NCI-H446 treated with DMSO at 0.1 percent for 48 hours (cell line): ENCODE data around the gene SDHB.

Experiments
- DNase-seq: peaks from one replicate; lab custom pipeline; 2025; lab: John Stamatoyannopoulos, UW

SDHB gene

DNA sequence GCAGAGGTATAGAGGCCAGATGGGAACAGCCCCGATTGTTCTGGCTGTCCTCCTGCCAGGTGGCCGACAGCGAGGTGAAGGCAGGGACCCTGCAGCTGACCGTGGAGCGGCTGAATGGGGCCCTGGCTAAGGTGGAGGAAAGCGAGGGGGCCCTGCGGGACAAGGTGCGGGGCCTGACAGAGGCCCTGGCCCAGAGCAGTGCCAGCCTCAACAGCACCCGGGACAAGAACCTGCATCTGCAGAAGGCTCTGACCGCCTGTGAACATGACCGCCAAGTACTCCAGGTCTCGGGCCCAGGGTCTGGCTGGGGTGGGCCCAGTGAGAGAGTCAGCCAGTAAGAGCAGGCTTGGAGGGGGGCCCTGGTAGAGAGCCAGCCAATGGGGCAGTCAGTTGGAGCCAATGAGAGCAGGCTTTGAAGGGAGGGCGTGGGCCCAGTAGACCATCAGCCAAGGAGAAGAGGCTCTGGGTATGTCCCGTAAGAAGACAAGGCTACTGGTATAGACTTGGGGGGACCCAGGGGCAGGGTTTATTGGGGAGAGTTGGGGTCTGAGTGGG lies 84.7 kb downstream of the SDHB start:
- DNase-seq: no peak
